A673 (cell line): ENCODE measurements around the gene FHL2. TPM values are rescaled to one million over a fixed set of nuclear protein-coding genes. Genes with fewer than 3 reads are reported as not detected.

Experiments used
- BruUV-seq: library from RNA; stranded (reverse); fragments of 400-500 nt; replicated peaks from 2 replicates; lab custom pipeline; 2021; lab: Mats Ljungman, UMichigan
- CTCF ChIA-PET: fragments of 300-600 bp; sonication (Branson Sonifier 250); formaldehyde crosslinking; loops from one replicate; lab custom pipeline; 2022; ENCODE audit warnings: antibody characterized with exemption; lab: Charles Lee
- POLR2A ChIA-PET: fragments of 300-600 bp; sonication (Branson Sonifier 250); formaldehyde crosslinking; loops from one replicate; lab custom pipeline; 2022; ENCODE audit warnings: antibody characterized with exemption; ENCODE audit not compliant: low non-redundant PET; lab: Charles Lee
- DNase-seq: peaks from one replicate; pipeline ENCODE4 v3.0.0-alpha.2; 2015; ENCODE audit warnings: low spot score
- H3K27ac ChIP-seq: fragments of 200-600 bp; sonication (generic); 2 replicates; pipeline ENCODE4 v1.5.1; 2016; ENCODE audit warnings: mixed run types, low read depth, mild to moderate bottlenecking, mixed read lengths, antibody characterized with exemption, low read length; ENCODE audit not compliant: poor library complexity, severe bottlenecking
- H3K27me3 ChIP-seq: fragments of 200-600 bp; sonication (generic); replicated peaks from 2 replicates; pipeline ENCODE4 v1.6.1; 2017; ENCODE audit warnings: mixed run types, low read depth, mild to moderate bottlenecking, mixed read lengths, antibody characterized with exemption, low read length; ENCODE audit not compliant: insufficient read depth, poor library complexity
- H3K36me3 ChIP-seq: fragments of 200-600 bp; sonication (generic); 2 replicates; pipeline ENCODE4 v1.6.1; 2016; ENCODE audit warnings: mixed run types, mild to moderate bottlenecking, mixed read lengths, antibody characterized with exemption, low read length; ENCODE audit not compliant: insufficient read depth, poor library complexity, severe bottlenecking
- H3K4me1 ChIP-seq: fragments of 200-600 bp; sonication (generic); 2 replicates; pipeline ENCODE4 v1.6.1; 2017; ENCODE audit warnings: mixed run types, mild to moderate bottlenecking, mixed read lengths, antibody characterized with exemption, low read length; ENCODE audit not compliant: insufficient read depth, poor library complexity, severe bottlenecking
- H3K4me3 ChIP-seq: fragments of 200-600 bp; sonication (generic); 2 replicates; pipeline ENCODE4 v1.5.1; 2016; ENCODE audit warnings: low read depth, mixed run types, mild to moderate bottlenecking, mixed read lengths, low read length; ENCODE audit not compliant: poor library complexity, severe bottlenecking
- H3K9me3 ChIP-seq: fragments of 200-600 bp; sonication (generic); 2 replicates; pipeline ENCODE4 v1.6.1; 2016; ENCODE audit warnings: mixed run types, low read depth, mild to moderate bottlenecking, mixed read lengths, antibody characterized with exemption, low read length; ENCODE audit not compliant: poor library complexity, severe bottlenecking
- EZH2 ChIP-seq: fragments of 200-600 bp; sonication (generic); IDR thresholded peaks from 2 replicates; pipeline ENCODE4 v1.6.1; 2017; ENCODE audit warnings: borderline replicate concordance, low read depth, mild to moderate bottlenecking, mixed read lengths, antibody characterized with exemption, low read length; ENCODE audit not compliant: poor library complexity, severe bottlenecking
- intact Hi-C: fragments of 100-400 bp; cut with micrococcal nuclease; formaldehyde crosslinking; loops from one replicate; pipeline ENCODE4 v1.10.0; 2022; ENCODE audit not compliant: unreplicated experiment
- total RNA-seq: library from RNA; stranded (reverse); gene quantifications from 2 replicates; pipeline ENCODE4 v1.2.3, GENCODE V29; 2021
- TF ChIP-seq, protein P1 (sequence below): fragments of 300-800, 200-600 bp; sonication (generic); conservative IDR thresholded peaks from 2 replicates; pipeline ENCODE4 v1.5.1; 2017; ENCODE audit warnings: low read depth, mild to moderate bottlenecking, antibody characterized with exemption, low read length, moderate library complexity, mixed read lengths

The FHL2 gene
- total RNA-seq, 1 experiment from 2014 or later = 4.7 TPM

- H3K4me3 ChIP-seq = no peak overlapping the region
- H3K27me3 ChIP-seq = peaks cover 6% of the 10 kb centered on the region
- BruUV-seq = no TSS peak
- no peaks in the 10 kb centered on the region for H3K36me3 ChIP-seq
- DNase-seq = no peak
- H3K4me1 ChIP-seq = no peaks in the 10 kb centered on the region
- no peak for TF ChIP-seq EZH2
- TF ChIP-seq, protein P1, sequence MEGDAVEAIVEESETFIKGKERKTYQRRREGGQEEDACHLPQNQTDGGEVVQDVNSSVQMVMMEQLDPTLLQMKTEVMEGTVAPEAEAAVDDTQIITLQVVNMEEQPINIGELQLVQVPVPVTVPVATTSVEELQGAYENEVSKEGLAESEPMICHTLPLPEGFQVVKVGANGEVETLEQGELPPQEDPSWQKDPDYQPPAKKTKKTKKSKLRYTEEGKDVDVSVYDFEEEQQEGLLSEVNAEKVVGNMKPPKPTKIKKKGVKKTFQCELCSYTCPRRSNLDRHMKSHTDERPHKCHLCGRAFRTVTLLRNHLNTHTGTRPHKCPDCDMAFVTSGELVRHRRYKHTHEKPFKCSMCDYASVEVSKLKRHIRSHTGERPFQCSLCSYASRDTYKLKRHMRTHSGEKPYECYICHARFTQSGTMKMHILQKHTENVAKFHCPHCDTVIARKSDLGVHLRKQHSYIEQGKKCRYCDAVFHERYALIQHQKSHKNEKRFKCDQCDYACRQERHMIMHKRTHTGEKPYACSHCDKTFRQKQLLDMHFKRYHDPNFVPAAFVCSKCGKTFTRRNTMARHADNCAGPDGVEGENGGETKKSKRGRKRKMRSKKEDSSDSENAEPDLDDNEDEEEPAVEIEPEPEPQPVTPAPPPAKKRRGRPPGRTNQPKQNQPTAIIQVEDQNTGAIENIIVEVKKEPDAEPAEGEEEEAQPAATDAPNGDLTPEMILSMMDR = no peak
- H3K9me3 ChIP-seq = no peaks in the 10 kb centered on the region
- intact Hi-C loops = no loop called here
- POLR2A ChIA-PET = no interaction called here
- CTCF ChIA-PET = no interaction called here
- H3K27ac ChIP-seq = no peak overlapping the region
Measured at GRCh38 chr2:105413206-105413605, 14.4 kb upstream of the FHL2 start.

DNA sequence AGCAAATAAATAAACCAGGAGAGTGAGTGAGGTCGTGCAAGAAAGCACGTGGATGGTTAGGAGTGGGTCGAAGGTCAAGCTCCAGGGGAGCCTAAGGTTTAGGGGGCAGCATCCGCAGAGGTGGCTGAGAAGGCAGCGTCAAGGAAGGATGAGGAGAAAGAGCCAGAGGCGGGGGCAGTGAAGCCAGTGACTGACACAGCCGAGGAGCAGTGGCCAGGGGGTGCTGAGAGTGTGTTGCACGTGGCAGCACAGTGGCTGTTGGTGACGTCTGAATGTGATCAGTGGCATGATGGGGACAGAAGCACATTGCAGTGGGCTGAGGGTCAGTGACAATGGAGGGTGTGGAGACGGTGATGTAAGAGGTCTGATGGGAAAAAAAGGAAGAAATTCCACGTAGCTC is 13.7 kb upstream of the FHL2 start:
- intact Hi-C loops = no loop called here
- no peaks in the 10 kb centered on the region for H3K9me3 ChIP-seq
- no peak for DNase-seq
- CTCF ChIA-PET = no interaction called here
- H3K27ac ChIP-seq = no peak overlapping the region
- no TSS peak for BruUV-seq
- no peaks in the 10 kb centered on the region for H3K36me3 ChIP-seq
- no peaks in the 10 kb centered on the region for H3K4me1 ChIP-seq
- H3K27me3 ChIP-seq = peaks cover 6% of the 10 kb centered on the region
- POLR2A ChIA-PET = no interaction called here
- H3K4me3 ChIP-seq = no peak overlapping the region
- TF ChIP-seq EZH2 = no peak

- Histone ChIP-seq H3K9me3 (no peaks in the 10 kb centered on the region), H3K4me3 (no peak overlapping the region), H3K4me1 (no peaks in the 10 kb centered on the region), H3K27ac (no peak overlapping the region), H3K36me3 (no peaks in the 10 kb centered on the region), H3K27me3 (peaks cover 6% of the 10 kb centered on the region)
- intact Hi-C loops = no loop called here
- CTCF ChIA-PET = no interaction called here
- POLR2A ChIA-PET = no interaction called here
- no peak for DNase-seq
- TF ChIP-seq, protein P1 = no peak
- no peak for TF ChIP-seq EZH2
- no TSS peak for BruUV-seq
Measured at GRCh38 chr2:105411720-105412407, 13.0 kb upstream of the FHL2 start.

- no peaks in the 10 kb centered on the region for H3K4me1 ChIP-seq
- intact Hi-C loops = no loop called here
- TF ChIP-seq, protein P1 = no peak
- TF ChIP-seq EZH2 = no peak
- no peak overlapping the region for H3K27ac ChIP-seq
- BruUV-seq = no TSS peak
- no peaks in the 10 kb centered on the region for H3K27me3 ChIP-seq
- H3K9me3 ChIP-seq = no peaks in the 10 kb centered on the region
- H3K4me3 ChIP-seq = no peak overlapping the region
- no peaks in the 10 kb centered on the region for H3K36me3 ChIP-seq
- ChIA-PET POLR2A (no interaction called here), CTCF (no interaction called here)
- no peak for DNase-seq
Measured at GRCh38 chr2:105410554-105410953, 11.7 kb upstream of the FHL2 start.
